Fibroblast of the aortic adventitia (primary cell): Measurements from ENCODE around the gene GPR176. TPM values are rescaled to one million over a fixed set of nuclear protein-coding genes. Genes with fewer than 3 reads are reported as not detected.

ENCODE experiments used
- DNase-seq: peaks from one replicate; pipeline ENCODE4 v3.0.0-alpha.2; 2010; ENCODE audit warnings: low read depth
- H3K4me3 ChIP-seq: 2 replicates; pipeline ENCODE4 v1.5.1; 2011; ENCODE audit warnings: low read depth, mild to moderate bottlenecking, control low read depth, low read length, moderate library complexity
- total RNA-seq: library from RNA; depleted of rRNA; stranded (reverse); fragments of >200 nt; gene quantifications from 2 replicates; pipeline ENCODE4 v1.2.3, GENCODE V29; 2012; ENCODE audit warnings: low replicate concordance
- TF ChIP-seq, protein P1 (sequence below): IDR thresholded peaks from 2 replicates; pipeline ENCODE4 v1.5.1; 2011; ENCODE audit warnings: mild to moderate bottlenecking, low read length, control low read depth, inconsistent platforms; ENCODE audit not compliant: insufficient read depth

GPR176 gene
- total RNA-seq, 1 donor, result 160 TPM

- no peak overlapping the region for H3K4me3 ChIP-seq
- TF ChIP-seq, protein P1, sequence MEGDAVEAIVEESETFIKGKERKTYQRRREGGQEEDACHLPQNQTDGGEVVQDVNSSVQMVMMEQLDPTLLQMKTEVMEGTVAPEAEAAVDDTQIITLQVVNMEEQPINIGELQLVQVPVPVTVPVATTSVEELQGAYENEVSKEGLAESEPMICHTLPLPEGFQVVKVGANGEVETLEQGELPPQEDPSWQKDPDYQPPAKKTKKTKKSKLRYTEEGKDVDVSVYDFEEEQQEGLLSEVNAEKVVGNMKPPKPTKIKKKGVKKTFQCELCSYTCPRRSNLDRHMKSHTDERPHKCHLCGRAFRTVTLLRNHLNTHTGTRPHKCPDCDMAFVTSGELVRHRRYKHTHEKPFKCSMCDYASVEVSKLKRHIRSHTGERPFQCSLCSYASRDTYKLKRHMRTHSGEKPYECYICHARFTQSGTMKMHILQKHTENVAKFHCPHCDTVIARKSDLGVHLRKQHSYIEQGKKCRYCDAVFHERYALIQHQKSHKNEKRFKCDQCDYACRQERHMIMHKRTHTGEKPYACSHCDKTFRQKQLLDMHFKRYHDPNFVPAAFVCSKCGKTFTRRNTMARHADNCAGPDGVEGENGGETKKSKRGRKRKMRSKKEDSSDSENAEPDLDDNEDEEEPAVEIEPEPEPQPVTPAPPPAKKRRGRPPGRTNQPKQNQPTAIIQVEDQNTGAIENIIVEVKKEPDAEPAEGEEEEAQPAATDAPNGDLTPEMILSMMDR, result no peak
- peak; percentile 52 for DNase-seq
Observed at GRCh38 chr15:39881790-39882189, 38.3 kb downstream of the GPR176 start.

GRCh38 chr15:39880718-39881387 lies 39.2 kb downstream of the GPR176 start:
- no peak for DNase-seq
- TF ChIP-seq, protein P1, result no peak
- H3K4me3 ChIP-seq, result no peak overlapping the region

DNA sequence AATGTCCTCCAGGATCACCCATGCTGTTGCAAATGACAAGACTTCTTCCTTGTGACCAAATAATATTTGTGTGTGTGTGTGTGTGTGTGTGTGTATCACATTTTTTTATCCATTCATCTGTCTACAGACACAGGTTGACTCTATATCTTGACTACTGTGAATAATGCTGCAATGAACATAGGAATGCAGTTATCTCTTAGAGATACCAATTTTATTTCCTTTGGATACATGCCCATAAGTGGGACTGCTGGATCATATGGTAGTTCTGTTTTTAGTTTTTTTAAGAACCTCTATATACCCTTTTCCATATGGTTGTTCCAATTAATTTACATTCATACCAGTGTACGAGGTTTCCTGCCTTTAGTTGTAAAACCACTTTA lies 41.7 kb downstream of the GPR176 start:
- TF ChIP-seq, protein P1, result no peak
- no peak overlapping the region for H3K4me3 ChIP-seq
- peak; percentile 80 for DNase-seq

DNA sequence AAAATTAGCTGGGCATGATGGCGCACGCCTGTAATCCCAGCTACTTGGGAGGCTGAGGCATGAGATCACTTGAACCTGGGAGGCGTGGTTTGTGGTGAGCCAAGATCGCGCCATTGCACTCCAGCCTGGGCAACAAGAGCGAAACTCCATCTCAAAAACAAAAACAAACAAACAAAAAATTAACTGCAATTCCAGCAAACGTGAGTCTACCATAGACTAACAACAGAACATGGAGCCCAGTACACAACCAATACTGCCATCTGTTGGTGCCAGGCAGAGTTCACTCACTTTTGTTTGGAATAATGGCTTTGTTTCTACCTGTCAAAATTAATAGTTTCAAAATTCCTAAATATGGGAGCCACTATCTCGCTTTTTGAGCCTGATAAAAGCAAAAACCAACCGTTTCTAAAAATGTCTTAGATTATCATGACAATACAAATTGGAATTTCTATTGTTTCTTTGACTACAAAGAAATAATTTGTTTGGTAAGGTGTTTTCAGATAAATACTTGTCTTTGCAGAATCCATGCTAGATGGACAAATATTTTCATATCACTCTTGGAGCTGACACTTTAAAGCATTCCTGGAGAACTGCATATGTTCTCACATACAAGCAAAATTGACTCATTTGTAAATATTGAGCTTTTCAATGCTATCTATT lies 45.0 kb downstream of the GPR176 start:
- H3K4me3 ChIP-seq, result no peak overlapping the region
- DNase-seq, result peak; percentile 53

DNA sequence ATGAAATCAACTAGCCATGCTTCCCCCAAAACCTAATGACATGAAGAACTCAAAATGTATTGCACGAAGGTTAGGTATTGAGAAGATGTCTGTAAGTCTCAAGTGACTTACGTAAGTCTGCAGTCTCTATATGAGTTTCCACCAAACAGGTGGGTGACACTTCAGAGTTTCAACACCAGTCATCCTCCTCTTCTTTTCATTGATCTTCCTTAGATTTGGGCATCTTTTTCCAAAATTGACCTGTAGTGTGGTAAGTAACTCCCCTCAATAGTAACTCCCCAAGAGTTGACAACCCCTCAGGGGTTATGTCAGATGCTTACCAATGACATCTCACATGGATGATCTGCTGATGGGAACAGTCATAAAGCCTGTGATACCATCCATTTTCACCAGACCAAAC lies 46.1 kb downstream of the GPR176 start:
- H3K4me3 ChIP-seq, result no peak overlapping the region
- DNase-seq, result no peak
- TF ChIP-seq, protein P1, result no peak

More for the DNA sequence above, 45.0 kb downstream of the GPR176 start:
- TF ChIP-seq, protein P1, result peak; percentile 56

DNA sequence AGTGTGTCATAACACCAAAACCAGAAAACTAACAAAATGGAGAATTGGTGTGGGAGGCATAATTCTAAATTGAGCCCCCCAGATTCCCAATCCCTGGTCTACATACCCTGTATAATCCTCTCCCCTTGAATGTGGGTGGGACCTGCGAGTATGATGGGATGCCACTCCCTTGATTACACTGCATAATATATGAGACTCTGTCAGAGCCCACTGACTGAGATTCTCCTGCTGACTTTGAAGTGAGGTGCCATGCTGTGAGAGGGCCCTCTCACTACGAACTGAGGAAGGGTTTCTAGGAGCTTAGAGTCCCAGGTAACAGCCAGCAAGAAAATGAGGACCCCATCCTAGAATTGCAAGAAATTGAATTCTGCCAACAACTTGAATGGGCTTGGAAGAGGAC lies 49.5 kb downstream of the GPR176 start:
- DNase-seq, result no peak
- H3K4me3 ChIP-seq, result no peak overlapping the region
- TF ChIP-seq, protein P1, result no peak
